OCI-M2 (cell line): ENCODE data around the gene FALEC.

Experiments
- DNase-seq: peaks from one replicate; lab custom pipeline; 2025; ENCODE audit not compliant: unreplicated experiment; lab: John Stamatoyannopoulos, UW

The FALEC gene

DNA sequence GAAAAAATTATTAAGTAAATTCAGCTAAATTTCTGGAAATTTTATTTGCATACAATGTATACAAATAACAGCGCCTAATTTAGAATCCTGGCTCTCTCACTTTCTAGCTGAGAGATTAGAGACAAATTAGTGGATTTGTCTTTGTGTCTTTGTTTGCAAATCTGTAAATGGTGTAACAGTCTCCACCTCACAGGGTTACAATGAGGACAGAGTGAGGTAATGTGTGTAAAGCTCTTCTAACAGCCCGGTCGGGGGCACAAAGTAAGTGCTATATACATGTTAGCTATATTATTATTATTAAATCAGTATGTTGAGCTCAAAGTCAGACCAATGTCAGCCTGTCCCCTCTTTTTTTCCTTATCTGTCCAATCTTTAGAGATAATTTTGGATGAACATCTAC, 28.7 kb downstream of the FALEC start:
- no peak for DNase-seq

DNA sequence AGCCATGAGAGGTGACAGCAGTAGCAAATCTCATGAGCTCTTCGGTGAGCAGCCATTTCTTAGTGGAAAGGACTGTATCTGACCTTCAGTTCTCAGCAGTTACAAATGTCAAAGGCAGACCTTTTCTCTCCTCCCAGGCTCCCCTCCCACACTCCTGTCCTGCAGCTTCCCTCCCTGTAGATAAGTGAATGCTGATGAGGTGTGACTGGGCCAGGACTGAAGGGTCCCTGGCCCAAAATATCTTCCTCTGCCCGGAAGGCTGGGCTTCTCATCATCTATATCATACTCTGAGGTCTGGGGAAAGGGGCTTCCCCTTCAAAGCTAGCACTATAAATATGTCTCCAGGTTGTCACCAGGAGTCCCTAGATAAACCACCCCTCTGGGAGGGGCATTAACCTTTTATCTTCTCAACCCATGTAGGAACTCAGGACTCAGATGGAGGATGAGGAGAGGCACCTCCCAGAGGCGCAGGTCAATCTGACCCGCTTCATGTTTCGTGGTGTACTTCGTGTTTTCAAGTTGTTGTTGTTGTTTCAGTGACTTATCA, 30.0 kb downstream of the FALEC start:
- no peak for DNase-seq

DNA sequence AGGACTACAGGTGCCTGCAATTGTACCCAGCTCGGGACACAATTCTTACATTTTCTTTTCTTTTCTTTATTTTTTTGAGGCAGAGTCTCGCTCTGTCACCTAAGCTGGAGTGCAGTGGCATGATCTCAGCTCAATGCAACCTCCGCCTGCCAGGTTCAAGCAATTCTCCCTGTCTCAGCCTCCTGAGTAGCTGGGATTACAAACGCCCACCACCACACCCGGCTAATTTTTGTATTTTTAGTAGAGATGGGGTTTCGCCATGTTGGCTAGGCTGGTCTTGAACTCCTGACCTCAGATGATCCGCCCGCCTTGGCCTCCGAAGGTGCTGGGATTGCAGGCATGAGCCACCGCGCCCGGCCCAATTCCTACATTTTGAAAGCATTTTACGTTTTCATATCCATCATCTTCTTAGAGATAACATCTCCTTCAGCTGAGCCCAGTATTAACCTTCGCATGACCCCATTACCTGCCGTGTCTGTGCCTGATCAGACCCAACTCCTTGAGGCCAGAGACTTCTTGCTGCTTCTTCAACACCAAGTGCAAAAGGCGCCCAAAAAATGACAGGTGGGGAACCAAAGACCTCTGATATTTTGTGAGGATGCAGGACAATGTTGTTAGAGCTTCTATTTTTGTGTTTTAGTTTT, 30.9 kb downstream of the FALEC start:
- no peak for DNase-seq

DNA sequence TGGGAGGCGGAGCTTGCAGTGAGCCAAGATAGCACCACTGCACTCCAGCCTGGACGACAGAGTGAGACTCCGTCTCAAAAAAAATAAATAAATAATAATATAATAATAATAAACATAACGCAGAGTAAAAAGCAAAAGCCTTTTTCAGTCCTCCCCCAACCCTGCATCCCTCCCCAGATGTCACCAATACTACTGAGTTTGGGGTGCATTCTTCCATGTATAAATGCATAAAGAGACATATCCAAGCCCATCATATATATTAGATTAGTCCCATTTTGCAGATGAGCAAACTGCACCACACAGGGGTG, 32.7 kb downstream of the FALEC start:
- no peak for DNase-seq

DNA sequence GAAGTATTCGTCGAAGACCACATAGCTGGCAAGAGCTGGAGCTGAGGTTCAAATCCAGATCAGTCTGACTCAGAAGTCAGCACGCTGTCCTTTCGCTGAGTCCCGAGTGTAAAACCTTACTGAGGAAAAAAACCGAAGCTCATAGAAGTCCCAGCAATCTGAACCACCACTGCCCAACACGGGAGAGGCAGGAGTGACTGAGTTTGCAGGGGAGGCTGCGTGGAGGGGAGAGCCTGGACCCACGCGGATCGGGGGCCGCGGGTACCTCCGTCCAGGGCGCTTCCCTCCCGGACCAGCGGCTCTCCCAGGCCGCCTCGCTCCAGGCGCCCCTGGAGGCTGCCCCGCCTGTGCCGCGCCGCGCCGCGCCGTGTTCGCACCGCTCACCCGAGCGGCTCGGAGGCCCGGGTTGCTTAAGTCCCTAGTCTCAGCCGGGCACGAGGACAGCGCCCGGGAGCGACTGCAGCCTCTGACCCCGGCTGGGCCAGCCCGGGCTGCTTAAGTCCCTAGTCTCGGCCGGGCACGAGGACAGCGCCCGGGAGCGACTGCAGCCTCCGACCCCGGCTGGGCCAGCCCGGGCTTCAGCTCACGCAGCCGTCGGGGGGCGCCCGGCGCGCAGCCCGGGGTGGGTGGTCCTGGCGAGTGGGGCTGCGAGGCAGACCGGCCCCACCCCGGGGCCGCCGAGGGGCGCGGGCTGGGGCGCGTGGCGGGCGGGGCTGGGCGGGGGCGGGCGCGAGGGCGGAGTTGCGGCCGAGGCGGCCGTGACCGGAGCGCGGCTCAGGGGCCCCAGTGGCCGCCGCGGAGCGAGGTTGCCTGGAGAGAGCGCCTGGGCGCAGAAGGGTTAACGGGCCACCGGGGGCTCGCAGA, 33.3 kb downstream of the FALEC start, which contains the start of gene ADAMTSL4:
TSS of gene ADAMTSL4 (plus strand) at position 777 of the 864 bp plus-strand sequence. CDS start 2,881 bp downstream, outside the sequence.
- no peak for DNase-seq

DNA sequence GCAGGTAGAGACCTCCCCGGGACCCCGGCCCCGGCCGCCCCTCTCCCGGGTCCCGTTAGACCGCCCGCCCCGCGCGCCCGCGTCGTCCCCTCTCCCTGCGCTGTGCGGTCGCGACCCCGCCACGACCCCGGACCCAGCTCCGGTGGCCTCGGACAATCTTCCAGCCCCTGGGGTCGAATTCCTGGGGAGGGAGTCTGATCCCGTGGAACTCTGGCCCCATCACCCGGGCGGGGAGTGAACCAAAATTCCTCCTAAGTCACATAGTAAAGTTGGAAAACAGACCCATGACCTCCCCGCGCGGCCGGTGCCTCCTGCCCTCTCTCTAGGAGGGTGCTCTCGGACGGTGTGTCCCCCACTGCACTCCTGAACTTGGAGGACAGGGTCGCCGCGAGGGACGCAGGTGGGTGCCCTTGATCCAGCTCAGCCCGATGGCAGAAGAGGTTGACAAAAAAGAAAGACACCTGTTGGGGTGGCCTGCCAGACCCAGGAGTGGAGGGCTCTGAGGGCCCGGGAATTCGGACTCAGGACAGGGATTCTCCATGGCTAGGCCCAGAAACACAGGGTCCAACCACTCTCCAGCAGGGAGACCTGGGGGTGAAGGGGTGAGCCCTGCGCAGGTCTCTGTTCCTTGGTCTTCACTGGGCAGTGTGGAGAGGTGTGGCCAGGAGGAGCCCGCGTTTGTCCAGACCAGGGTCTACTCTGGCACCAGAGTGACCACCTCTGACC, 34.1 kb downstream of the FALEC start:
- no peak for DNase-seq

DNA sequence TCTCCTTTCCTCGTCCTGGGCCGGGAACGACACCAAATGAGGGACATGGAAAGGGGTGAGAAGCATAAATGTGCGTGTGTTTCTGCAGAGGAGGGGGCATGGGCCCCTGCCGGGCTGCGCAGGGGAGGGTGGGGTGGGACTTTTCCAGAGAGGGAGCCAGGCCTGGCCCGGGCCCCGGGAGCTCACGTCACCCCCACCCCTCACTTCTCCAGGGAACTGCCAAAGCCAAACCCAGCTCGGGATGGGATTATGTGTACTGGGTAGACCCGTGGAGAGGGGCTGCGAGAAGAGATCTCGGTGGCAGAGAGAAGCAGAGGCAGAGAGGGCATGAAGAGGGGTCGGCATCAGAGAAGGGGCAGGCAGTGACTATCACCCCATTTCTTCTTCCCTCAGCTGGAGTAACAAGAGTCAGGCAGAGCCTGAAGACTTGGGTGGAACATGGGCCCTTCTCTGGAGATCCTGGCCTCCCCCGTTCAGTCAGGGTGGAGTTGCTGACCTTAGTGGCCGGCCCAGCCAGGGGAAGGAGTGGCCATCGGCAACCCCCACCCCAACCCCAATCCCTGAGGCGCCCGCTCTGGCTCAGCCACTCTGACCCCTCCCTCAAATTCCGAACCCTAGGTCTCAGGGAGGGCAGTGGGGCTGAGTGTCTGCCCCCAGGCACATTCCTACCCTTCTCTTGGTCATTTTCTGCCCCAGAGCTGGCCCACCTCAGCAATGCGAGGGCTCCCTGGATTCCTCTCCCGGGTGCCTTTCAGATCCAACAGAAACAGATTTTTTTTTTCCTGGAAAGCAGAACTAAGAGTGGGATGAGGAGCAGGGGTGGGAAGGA, 34.9 kb downstream of the FALEC start:
- DNase-seq: no peak

DNA sequence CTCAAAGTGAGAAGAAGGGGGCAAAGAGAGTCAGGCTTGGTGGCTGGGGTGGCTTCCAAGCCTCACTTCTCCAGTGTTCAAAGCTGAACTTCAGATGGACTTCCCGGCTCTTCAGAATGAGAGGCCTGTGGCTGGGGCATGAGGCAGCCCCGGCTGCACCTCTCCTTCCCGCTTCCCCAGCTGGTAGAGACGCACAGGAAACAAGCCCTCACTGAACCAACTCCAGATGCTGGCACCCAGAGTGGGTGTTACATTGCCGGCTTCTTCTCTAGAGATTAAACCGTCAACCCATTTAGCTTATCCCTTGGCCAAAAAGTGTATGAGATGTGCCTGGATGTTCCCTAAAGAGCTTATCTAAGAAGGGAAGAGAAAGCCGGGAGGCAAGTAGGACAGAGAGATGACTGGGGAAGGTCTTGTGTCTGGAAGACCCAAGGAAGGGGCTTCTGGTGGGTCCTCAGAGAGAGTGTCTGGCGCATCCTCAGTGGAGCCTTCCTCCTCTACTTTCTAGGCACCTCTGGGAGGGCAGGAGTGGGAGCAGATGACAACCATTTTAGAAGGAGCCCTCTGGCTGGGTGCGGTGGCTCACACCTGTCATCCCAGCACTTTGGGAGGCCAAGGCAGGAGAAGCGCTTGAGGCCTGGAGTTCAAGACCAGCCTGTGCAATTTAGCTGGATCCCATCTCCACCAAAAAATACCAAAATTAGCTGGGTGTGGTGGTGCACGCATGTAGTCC, 35.7 kb downstream of the FALEC start:
- no peak for DNase-seq

DNA sequence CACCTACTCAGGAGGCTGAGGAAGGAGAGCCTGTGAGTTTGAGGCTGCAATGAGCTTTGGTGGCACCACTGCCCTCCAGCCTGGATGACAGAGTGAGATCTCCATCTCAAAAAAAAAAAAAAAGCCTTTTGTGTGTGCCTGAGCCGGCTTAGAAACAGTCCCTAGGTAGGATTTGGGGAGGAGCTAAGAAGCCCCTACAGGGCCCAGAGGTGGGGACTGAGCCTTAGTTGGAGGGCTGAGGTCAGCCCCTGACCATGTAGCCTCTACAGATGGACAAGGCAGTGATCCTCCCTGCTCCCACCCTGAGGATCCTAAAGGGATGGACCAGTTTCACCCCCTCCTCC, 36.2 kb downstream of the FALEC start:
- DNase-seq: no peak

DNA sequence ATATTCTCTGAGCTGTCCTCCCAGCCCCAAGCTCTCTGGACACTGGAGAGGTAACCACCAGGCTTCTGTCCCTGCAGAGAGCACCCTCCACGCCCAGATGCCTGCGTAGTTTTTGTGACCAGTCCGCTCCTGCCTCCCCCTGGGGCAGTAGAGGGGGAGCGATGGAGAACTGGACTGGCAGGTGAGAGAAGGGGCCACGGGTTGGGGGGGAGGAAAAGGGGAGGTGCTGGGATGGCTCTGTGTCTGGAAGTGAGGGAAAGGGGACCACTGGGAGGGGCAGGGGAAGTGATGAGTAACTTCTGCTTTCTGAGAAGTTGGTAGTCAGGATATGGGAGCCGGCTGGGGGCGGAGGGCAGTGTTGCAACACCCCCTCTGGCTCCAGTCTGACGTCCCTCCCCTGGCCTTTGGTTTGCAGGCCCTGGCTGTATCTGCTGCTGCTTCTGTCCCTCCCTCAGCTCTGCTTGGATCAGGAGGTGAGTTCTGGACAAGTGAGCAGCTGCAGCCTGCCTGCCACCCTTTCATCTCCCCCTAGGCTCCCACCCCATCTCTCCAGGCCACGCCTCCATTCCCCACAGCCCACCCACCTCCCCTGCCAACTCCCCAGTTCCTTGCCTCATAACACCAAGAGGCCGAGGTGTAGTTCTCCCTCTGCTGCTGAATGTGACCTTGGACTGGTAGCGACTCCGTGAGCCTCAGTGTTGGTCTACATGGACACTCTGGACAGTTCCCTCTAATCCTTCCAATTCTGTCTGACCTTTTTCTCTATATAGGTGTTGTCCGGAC, 36.8 kb downstream of the FALEC start:
- DNase-seq: peak; percentile 53

DNA sequence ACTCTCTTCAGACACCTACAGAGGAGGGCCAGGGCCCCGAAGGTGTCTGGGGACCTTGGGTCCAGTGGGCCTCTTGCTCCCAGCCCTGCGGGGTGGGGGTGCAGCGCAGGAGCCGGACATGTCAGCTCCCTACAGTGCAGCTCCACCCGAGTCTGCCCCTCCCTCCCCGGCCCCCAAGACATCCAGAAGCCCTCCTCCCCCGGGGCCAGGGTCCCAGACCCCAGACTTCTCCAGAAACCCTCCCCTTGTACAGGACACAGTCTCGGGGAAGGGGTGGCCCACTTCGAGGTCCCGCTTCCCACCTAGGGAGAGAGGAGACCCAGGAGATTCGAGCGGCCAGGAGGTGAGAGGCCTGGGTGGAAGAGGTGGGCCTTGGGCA, 37.3 kb downstream of the FALEC start:
- DNase-seq: no peak

DNA sequence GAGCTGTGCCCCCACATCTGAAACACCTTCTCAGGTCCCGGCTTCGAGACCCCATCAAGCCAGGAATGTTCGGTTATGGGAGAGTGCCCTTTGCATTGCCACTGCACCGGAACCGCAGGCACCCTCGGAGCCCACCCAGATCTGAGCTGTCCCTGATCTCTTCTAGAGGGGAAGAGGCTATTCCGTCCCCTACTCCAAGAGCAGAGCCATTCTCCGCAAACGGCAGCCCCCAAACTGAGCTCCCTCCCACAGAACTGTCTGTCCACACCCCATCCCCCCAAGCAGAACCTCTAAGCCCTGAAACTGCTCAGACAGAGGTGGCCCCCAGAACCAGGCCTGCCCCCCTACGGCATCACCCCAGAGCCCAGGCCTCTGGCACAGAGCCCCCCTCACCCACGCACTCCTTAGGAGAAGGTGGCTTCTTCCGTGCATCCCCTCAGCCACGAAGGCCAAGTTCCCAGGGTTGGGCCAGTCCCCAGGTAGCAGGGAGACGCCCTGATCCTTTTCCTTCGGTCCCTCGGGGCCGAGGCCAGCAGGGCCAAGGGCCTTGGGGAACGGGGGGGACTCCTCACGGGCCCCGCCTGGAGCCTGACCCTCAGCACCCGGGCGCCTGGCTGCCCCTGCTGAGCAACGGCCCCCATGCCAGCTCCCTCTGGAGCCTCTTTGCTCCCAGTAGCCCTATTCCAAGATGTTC, 38.0 kb downstream of the FALEC start:
- no peak for DNase-seq

DNA sequence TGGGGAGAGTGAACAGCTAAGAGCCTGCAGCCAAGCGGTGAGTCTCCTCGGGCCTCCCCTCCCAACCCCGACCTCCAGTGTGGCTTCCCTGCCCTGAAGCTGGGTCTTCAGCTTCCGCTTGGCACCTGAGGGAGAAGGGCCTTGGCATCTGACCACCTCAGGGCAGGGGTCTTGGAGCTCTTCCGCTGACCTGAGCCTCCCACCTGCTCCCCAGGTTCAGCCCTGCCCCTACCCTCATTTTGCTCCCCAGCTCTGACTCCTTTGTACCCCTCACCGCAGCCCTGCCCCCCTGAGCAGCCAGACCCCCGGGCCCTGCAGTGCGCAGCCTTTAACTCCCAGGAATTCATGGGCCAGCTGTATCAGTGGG, 38.5 kb downstream of the FALEC start:
- no peak for DNase-seq

DNA sequence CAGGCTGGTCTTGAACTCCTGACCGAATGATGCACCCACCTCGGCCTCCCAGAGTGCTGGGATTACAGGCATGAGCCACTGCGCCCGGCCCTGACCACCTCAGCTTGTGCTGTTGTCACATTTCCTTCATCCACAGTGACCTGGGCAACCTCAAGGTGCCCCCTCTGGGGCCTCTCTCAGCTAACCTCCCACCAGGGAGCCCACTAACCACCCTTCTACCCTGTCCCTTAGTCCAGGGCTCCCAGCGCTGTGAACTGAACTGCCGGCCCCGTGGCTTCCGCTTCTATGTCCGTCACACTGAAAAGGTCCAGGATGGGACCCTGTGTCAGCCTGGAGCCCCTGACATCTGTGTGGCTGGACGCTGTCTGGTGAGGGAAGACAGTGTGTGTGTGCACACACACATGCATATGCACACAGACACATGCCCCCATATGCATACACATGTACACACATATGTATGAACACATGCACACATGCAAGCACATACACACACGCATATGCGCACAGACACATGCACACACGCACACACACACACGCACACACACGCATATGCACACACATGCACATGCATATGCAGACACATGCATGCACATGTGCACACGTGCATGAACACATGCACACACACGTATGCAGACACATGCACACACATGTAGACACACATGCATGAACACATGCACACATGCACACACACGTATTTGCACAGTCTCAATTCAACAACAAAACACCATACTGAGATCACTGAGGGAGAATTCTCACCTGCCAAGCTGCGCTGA, 39.8 kb downstream of the FALEC start:
- no peak for DNase-seq

DNA sequence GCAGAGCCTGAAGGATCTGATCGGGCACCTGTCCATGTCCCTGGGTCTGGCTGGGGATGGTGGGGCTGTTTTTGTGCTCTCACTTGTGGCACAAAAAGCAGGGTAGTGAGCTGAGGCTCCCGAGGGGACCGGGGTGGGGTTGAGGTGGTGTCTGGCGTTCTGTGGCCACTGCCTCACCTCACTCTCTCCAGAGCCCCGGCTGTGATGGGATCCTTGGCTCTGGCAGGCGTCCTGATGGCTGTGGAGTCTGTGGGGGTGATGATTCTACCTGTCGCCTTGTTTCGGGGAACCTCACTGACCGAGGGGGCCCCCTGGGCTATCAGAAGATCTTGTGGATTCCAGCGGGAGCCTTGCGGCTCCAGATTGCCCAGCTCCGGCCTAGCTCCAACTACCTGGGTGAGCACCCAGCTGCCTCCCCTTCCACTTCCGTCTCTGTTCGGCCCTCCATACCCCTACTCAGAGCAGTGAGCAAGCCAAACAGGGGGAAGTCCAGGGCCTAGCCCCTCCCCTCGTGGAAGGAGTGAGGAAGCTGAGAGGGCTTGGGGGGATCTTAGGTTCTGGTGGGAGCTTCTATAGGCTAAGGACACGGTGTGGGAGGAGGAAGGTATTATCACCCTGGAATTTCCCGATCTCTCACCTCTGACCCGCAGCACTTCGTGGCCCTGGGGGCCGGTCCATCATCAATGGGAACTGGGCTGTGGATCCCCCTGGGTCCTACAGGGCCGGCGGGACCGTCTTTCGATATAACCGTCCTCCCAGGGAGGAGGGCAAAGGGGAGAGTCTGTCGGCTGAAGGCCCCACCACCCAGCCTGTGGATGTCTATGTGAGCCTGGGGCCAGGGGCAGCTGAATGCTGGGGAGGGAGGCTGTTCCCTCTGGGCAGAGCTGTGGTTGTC, 40.7 kb downstream of the FALEC start:
- no peak for DNase-seq

DNA sequence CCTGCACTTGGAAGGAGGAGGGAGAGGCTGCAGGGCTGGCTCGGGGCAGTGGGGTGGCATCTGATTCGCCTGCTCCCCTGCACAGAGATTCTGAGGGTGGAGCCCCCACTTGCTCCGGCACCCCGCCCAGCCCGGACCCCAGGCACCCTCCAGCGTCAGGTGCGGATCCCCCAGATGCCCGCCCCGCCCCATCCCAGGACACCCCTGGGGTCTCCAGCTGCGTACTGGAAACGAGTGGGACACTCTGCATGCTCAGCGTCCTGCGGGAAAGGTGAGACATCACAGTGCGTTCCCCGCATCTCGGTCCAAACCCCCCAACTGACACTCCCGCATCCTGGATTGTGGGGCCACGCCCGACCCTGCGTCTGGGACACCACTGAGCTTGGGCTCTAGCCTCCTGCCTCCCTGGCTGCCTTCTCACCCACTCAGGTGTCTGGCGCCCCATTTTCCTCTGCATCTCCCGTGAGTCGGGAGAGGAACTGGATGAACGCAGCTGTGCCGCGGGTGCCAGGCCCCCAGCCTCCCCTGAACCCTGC, 41.6 kb downstream of the FALEC start:
- DNase-seq: no peak

DNA sequence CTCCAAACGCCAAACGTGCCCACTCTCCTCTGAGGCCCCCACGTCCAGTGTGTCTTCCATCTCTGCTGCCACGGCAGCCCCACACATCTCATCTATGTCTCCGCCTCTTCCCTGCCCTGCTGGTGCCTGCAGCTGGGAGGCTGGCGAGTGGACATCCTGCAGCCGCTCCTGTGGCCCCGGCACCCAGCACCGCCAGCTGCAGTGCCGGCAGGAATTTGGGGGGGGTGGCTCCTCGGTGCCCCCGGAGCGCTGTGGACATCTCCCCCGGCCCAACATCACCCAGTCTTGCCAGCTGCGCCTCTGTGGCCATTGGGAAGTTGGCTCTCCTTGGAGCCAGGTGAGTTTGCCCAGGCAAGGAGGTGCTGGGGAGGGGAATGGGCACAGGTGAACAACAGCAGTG, 42.3 kb downstream of the FALEC start:
- no peak for DNase-seq
